ENCODE measurements around the gene KRTAP10-2. TPM values are rescaled to one million over a fixed set of nuclear protein-coding genes. Genes with fewer than 3 reads are reported as not detected.

Gene KRTAP10-2
- total RNA-seq, 1 donor from 2014 or later = not detected

GRCh38 chr21:44547656-44548331, 3.5 kb downstream of the KRTAP10-2 start:
- H3K4me1 Mint-ChIP-seq = peaks cover 21% of the 10 kb centered on the region
- no peak for DNase-seq (ENCODE audit: low read depth, low spot score)
- H3K27me3 Mint-ChIP-seq (ENCODE audit: low read depth) = no peaks in the 10 kb centered on the region
- no peak for TF ChIP-seq CTCF (conservative IDR thresholded peaks at IDR 0.05)
- peaks cover 10% of the 10 kb centered on the region for H3K36me3 Mint-ChIP-seq (ENCODE audit: low read depth)
- H3K27ac Mint-ChIP-seq (ENCODE audit: unreplicated experiment) = no peak overlapping the region
- peaks cover 10% of the 10 kb centered on the region for H3K9me3 Mint-ChIP-seq
- no peak overlapping the region for H3K4me3 Mint-ChIP-seq

- Mint-ChIP-seq H3K36me3 (ENCODE audit: low read depth) (peaks cover 10% of the 10 kb centered on the region), H3K27me3 (ENCODE audit: low read depth) (no peaks in the 10 kb centered on the region), H3K27ac (ENCODE audit: unreplicated experiment) (no peak overlapping the region), H3K4me1 (peaks cover 15% of the 10 kb centered on the region), H3K9me3 (peaks cover 10% of the 10 kb centered on the region), H3K4me3 (no peak overlapping the region)
- no peak for DNase-seq (ENCODE audit: low read depth, low spot score)
- TF ChIP-seq CTCF (conservative IDR thresholded peaks at IDR 0.05) = no peak
Observed at GRCh38 chr21:44544566-44544965, 6.7 kb downstream of the KRTAP10-2 start.

- no peaks in the 10 kb centered on the region for H3K4me1 Mint-ChIP-seq
- no peak for DNase-seq (ENCODE audit: low read depth, low spot score)
- no peaks in the 10 kb centered on the region for H3K27me3 Mint-ChIP-seq (ENCODE audit: low read depth)
- peaks cover 8% of the 10 kb centered on the region for H3K36me3 Mint-ChIP-seq (ENCODE audit: low read depth)
- H3K9me3 Mint-ChIP-seq = peaks cover 10% of the 10 kb centered on the region
- no peak overlapping the region for H3K27ac Mint-ChIP-seq (ENCODE audit: unreplicated experiment)
- no peak for TF ChIP-seq CTCF (conservative IDR thresholded peaks at IDR 0.05)
- H3K4me3 Mint-ChIP-seq = no peak overlapping the region
Observed at GRCh38 chr21:44542716-44543115, 8.6 kb downstream of the KRTAP10-2 start.

GRCh38 chr21:44540741-44541288, 10.5 kb downstream of the KRTAP10-2 start:
- peaks cover 4% of the 10 kb centered on the region for H3K9me3 Mint-ChIP-seq
- H3K4me3 Mint-ChIP-seq = no peak overlapping the region

GRCh38 chr21:44539991-44540666, 11.2 kb downstream of the KRTAP10-2 start, which contains the start of gene KRTAP10-1:
KRTAP10-1 (minus strand) TSS chr21:44540195; CDS start chr21:44540150, 45 bp downstream.
- Mint-ChIP-seq H3K9me3 (no peaks in the 10 kb centered on the region), H3K4me1 (no peaks in the 10 kb centered on the region), H3K27ac (ENCODE audit: unreplicated experiment) (no peak within 1 kb of the TSS), H3K36me3 (ENCODE audit: low read depth) (no peaks in the 10 kb centered on the region), H3K4me3 (no peak within 1 kb of the TSS), H3K27me3 (ENCODE audit: low read depth) (no peaks in the 10 kb centered on the region)
- DNase-seq (ENCODE audit: low read depth, low spot score) = no peak
- no peak for TF ChIP-seq CTCF (conservative IDR thresholded peaks at IDR 0.05)

More at GRCh38 chr21:44540741-44541288, 10.5 kb downstream of the KRTAP10-2 start:
- no peak overlapping the region for H3K27ac Mint-ChIP-seq (ENCODE audit: unreplicated experiment)
- H3K4me1 Mint-ChIP-seq = no peaks in the 10 kb centered on the region
- no peaks in the 10 kb centered on the region for H3K36me3 Mint-ChIP-seq (ENCODE audit: low read depth)
- no peak for TF ChIP-seq CTCF (conservative IDR thresholded peaks at IDR 0.05)
- no peaks in the 10 kb centered on the region for H3K27me3 Mint-ChIP-seq (ENCODE audit: low read depth)
- DNase-seq (ENCODE audit: low read depth, low spot score) = no peak
